Activated CD4-positive, alpha-beta T cell treated with anti-CD3 and anti-CD28 coated beads, Interleukin-2, Interleukin-6, amounts not matched to agents 100 ng/mL and 50 ng/mL, durations not matched to agents 16 hours and 8 hours (primary cell): ENCODE data around the gene OPA1.
A peak's percentile ranks its signal among the peaks of the same experiment; 100 is the strongest.
"Not testable (repeated sequence)": the region's sequence is repeated elsewhere in the genome, so short reads cannot be mapped to it uniquely, and the experiment has no call there.

Source experiments
- DNase-seq: peaks from one replicate; pipeline ENCODE4 v3.0.0-alpha.2; 2020

OPA1 gene

DNA sequence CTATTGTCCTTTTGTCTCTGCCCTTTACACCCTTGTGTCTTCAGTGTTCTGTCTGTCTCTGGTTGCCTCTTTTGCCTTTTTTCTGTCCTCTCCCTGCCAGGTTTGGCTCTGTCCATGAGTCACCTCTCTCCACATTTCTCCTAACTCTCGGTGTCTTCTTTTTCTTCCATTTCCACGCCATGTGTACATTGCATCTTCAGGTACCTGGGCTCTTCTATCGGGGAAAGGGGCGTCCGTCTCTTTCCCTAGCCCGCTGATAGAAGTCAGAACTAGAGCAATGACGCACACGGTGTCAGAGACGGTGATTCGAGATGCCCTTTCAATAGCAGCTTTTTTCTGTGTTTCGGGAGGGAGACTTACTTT, 641 bp downstream of the OPA1 start:
- DNase-seq: peak; percentile 66

DNA sequence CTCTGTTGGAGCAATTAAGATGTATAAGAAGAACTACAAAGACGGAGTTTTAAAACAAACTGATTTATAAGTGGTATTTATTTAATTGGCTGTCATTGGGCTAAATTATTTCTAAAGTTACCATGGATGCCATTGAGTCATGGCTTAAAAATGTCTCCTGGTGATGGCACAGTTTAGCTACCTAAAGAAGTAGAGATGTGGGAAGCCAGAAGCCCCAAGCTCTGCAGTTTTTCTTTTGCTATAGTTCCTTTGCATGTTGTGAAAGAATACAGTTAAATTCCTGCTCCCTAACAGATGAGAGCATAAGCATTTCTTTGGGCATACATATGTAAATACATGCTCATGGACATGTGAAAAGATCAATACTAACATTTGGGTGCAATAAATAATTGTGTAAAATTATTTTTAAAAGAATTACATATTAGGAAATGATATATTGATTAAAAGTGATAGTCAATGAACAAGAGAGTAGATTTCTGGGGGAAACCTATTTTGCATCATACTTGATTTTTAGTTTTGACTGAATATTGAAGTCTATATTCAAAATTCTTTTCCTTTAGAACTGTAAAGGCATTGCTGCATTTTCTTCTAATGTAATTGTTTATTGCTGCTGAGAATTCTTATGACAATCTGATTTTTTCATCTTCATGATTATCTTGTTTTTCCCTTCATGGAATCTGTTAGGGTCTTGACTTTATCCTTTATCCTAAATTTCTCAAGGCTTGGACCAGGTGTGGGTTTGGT, 2.1 kb downstream of the OPA1 start:
- DNase-seq: no peak

DNA sequence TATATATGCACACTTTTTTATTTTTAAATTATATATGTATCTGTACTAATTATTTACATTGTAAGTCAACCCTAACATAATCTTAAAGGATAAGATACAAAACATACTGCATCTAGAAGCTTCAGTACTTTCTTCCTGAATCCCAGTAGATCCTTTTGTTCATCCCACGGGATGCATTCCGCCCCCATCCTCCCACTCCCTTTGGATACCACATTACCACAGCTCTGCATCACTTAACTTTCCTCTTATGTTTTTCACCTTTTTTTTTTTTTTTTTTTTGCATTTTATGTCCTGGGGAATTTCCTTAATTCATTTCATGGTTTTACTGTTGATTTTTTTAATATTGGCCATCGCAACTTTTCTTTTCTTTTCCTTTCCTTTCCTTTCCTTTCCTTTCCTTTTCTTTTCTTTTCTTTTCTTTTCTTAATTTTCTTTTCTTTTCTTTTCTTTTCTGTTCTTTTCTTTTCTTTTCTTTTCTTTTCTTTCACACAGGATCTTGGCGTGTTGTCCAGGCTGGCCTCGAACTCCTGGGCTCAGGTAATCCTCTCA, 3.0 kb downstream of the OPA1 start:
- DNase-seq: no peak

DNA sequence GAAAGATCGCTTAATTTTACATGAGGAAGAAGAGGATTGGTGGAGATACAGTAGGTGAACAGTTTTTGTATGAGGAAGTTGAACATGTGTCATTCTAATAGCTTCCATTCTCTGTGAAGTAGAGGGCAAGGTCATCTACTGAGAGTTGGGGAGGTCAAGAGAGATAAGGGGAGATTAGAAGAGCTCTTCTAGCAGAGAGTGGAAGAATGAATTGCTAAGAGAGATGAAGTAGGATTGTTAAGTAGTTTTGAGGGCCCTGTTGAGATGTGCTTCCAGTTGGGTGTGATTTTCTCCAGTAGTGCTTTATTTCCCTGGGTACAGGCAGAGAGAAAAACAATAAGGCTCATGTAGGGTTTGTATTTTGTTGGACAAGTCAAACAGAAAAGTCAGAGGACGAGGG, 5.2 kb downstream of the OPA1 start:
- no peak for DNase-seq

DNA sequence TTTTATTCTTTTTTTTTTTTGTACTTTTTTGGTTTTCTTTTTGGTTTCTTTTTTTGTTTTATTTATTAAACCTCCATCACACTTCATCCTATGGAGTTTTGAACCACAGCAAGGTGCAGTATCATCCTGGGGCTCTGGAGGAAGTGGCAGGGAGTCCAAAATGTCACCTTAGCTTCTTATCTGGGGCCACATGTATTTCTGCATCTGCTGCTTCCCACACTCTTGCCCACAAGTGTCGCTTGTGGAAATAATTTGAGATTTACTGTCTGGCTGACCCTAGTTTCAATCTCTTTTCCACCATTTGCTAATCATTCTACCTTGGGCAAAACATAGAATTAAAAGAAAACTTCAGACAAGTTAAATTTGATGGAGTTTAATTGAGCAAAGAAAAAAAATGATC, 6.4 kb downstream of the OPA1 start:
- no peak for DNase-seq

DNA sequence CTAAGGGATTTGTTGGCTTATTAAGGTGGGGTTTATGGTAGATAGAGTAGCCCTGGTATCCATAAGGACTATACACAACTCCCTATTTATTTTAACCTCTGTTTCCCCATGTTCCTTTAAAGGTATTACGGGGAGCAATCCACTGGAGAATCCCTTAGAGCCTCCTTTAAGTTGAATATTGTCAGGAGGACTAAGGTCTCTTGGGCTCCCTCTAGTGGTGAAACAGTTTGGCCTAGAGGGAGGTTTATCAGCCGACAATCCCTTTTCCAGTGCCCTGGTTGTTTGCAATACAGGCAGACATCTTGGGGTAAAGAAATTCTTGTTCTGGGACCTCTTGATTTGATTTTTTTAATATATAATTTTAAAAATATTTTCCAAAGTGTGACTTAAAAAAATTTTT, 12.9 kb downstream of the OPA1 start:
- DNase-seq: peak; percentile 76

DNA sequence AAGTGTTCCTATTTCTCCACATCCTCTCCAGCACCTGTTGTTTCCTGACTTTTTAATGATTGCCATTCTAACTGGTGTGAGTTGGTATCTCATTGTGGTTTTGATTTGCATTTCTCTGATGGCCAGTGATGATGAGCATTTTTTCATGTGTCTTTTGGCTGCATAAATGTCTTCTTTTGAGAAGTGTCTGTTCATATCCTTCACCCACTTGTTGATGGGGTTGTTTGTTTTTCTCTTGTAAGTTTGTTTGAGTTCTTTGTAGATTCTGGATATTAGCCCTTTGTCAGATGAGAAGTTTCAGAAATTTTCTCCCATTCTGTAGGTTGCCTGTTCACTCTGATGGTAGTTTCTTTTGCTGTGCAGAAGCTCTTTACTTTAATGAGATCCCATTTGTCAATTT, 13.9 kb downstream of the OPA1 start:
- DNase-seq: not testable (repeated sequence)

DNA sequence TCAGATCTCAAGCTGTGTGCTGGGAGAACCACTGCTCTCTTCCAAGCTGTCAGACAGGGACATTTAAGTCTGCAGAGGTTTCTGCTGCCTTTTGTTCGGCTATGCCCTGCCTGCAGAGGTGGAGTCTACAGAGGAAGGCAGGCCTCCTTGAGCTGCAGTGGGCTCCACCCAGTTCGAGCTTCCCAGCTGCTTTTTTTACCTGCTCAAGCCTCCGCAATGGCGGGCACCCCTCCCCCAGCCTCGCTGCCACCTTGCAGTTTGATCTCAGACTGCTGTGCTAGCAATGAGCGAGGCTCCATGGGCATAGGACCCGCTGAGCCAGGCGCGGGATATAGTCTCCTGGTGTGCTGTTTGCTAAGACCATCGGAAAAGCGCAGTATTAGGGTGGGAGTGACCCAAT, 17.5 kb downstream of the OPA1 start:
- not testable (repeated sequence) for DNase-seq

DNA sequence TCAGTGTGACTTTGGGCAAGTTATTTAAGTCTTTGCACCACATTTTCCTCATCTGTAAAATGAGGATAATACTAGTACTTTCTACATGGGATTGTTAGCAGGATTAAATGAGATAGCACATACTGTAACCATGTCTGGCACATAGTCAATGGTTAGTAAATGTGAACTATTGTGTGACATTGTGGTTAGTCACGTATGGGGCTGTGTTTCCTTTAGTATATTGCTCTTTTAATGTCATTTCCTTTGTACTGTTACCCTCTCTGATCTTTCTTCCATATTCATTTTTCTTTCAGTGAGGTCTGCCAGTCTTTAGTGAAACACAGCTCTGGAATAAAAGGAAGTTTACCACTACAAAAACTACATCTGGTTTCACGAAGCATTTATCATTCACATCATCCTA, 21.4 kb downstream of the OPA1 start:
- DNase-seq: peak; percentile 21

DNA sequence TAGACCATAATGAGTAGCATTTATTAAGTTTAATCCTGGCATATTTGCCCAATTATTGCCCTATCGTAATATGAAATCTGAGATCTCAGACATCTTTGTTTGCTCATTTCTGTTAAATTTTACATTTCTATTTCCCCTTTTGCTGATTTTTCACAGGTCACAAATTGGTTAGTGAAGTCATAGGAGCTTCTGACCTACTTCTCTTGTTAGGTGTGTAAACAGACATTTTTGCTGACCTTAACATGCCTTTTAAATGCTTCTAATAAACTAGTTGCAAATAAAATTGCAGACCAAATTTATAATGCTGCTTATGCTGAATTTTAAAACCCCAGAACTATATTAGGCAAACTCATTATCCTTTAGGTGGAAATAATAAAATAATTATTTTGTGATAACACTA, 24.6 kb downstream of the OPA1 start:
- DNase-seq: no peak

DNA sequence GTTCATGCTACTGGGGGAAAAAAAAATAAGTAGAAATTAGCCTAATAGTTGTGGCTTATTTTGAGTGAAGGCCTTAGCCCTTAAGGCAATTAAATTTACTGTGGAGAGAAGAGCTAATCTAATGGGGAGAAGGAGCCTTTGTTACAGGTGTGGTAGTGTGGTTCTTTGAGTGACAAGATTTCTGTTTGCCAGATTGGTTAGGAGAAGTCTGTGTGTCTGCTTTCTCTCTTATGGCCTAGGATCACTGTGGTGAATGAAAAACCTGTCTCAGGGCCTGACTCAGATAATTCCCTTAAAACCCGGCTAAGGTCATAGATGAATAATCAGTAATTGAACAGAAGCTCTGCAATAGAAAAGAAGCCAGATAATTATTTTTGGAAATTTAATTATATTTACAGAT, 27.0 kb downstream of the OPA1 start:
- peak; percentile 69 for DNase-seq

DNA sequence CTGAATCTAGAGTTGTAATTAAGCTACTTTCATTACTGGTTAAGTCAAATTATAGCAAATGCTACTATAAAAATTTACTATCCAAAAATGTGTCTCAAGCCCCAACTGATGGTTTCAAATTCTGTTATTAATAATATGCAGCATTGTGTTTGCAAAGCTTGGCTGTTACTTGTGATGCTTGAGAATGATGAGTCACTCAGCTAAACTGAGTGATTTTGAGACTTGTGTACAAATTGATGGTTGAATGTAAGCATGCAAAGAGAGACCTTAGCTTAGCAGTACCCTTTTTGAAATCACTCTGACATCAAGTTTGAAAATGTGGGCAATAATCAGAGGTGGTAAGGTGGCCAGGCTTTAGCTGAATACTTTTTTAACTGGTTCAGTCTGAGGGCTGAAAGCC, 27.6 kb downstream of the OPA1 start:
- peak; percentile 80 for DNase-seq

DNA sequence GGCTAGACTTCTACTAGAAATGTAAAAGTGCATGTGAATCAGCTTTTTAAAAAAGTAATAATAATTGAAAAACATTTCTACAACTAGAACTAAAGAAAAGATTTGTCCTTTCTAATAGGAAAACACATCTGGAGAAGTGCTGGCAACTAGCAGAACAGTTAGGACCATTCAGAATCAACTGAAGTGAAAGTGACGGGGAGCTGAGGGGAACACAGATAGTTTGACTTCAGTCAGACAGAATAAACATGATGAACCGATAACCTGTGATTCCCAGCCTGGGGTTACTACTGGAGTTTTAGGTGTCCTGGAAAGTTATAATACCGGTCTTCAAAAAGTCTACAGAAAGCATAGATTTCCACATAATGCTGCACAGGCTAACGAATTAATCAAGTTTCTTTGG, 28.1 kb downstream of the OPA1 start:
- peak; percentile 34 for DNase-seq

DNA sequence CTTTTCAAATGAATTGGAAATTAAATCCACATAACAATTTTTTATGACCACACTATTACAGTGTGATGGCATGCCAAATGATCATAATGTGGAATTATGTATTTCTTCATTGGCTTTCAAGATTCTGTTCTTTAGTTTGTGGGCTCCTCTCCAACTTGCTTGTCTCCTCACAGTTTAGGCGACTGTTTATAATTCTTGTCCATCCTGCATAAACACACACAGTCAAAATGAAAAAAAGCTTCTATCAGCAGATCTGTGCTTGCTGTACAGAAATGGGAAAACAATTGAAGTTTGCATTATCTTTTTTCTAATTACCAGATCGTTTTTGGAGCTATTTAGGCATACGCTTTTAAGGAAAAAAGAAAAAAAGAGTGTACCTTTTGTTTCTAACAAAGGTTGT, 37.0 kb downstream of the OPA1 start:
- no peak for DNase-seq

DNA sequence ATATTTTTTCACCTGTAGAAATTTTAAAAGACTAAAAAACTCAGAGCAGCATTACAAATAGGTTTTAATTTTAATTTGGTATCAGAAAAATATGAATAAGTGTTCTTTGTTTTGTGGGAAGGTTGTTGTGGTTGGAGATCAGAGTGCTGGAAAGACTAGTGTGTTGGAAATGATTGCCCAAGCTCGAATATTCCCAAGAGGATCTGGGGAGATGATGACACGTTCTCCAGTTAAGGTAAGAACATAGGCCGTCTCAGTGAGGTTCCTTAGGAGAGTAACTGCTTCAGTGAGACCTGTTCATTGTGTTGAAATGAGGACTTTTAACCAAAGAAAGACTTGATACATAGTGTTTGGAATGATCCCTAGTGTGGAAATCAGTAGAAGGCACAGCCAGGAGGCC, 44.8 kb downstream of the OPA1 start:
- no peak for DNase-seq

DNA sequence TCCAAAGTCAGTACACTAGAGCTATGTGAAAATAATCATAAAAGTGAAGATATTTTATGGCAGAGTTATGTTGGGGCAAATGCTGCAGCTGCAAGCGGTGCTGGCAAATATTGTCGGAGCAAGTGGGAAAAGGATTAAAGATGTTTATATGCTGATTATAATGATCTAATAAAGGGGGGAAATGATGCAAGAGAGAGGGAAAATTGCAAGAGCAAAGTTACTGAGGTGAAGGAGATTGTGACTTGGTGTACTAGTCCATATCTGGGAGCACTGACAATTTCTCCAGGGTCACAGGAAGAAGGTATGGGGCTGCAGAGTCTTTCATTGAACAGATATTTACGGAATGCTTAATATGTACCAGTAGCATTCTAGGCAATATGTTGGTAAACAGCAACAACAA, 45.8 kb downstream of the OPA1 start:
- DNase-seq: no peak

DNA sequence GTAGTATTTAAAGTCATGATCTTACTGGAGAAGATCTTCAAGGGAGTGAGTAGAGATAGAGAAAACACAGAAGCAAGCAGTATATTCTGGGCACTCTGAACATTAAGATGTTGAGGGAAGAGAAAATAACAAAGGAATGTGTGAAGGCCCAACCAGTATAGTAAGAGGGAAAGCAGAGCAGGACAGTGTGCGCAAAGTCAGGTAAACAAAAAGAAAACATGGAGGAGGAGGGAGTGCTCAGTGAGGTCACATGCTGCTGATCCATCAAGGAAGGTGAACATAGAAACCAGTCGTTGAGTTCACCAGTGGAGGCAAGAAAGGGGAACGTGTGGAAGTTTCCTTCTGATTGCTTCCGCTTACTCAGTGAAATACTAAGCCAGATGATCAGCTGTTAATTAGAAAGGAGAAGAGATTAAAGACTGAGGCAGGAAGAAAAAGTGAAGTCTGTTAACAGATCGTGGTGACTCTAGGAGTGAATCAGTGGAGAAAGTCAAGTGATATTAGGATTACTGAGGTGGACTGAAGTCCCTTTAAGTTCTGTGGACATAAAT, 47.2 kb downstream of the OPA1 start:
- no peak for DNase-seq

DNA sequence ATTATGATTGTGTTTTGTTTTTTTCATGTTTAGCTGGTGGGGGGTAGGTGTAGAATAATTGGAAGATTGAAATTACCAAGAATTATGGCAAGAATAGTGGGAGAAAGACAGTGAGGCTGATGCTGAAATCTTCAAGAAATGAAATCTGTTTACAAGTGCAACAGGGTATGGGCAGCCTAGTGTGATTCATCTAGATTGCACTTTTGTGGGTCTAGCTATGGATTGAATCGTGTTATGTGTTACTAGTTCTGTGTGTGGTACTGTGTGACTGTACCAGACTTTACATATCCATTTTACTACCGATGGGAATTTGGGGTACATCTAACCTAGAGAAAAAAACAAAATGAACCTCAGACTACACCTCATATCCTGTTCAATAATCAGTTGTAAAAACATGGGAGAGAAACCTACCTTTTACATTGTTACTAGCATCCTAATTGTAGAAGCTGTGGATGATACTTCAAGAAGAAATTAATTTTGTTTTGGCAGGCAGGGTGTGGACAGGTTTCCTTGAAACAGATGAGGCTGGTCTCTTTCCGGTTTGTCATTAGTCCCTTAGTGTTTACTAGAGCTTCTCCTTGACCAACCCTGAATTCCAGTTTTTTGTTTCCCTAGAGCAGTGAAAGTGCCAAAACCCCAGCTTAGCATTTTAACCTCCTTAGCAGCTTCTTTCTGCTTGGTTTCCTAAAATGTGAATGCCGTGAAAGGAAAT, 47.9 kb downstream of the OPA1 start:
- no peak for DNase-seq

DNA sequence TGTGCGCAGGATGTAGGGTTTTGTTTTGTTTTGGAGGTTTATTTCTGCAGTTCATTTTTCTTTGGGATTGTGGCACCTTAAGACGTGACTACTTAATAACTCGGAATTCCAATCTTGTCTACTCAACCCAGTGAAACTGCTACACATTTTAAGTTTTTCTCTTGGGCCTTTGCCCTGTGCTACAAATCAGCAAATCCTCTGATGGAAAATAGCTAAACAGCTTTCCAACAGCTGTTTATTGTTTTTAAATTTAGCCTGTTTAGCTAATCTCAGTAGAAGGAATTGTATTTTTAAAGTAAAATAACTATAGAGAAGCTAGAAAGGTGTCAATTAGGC, 48.4 kb downstream of the OPA1 start:
- DNase-seq: no peak

DNA sequence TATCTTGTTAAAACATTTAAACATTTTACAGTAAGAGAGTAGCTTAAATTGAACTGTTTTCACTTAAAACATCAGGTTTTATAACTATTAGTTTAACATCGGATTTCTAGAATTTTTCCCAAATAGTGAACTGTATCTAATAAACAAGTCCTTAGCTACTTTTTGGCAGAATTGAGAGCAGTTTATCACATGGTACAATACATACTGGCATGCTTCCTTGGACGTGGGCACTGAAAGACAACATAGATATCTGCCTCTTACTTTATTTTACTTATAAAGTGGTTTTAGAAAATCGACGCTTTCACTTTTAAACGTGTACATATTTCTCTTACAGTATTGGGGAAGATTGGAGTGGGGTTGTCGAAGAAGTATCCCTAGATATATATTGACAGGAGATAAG, 52.8 kb downstream of the OPA1 start:
- DNase-seq: no peak

DNA sequence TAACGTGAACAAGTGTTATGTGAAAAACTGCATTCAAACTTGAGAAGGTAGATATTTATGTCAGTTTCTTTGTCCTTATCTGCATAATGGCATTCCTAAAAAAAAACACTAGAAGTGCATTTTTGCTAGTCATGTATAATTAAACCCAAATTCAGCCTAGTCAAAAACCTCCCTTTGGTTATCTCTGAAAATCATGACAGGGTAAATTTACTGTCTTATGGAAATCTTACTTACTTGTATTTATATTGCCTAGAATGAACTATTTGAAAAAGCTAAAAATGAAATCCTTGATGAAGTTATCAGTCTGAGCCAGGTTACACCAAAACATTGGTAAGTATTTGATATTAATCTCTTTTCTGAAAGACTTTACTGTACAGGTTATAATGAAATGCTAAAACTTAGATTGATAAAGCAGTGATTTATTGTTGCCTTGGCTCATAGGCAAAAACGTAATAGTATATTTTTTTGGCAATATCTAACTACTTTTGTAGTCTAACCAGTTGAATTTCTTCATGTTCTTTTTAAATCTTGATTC, 55.6 kb downstream of the OPA1 start:
- no peak for DNase-seq

DNA sequence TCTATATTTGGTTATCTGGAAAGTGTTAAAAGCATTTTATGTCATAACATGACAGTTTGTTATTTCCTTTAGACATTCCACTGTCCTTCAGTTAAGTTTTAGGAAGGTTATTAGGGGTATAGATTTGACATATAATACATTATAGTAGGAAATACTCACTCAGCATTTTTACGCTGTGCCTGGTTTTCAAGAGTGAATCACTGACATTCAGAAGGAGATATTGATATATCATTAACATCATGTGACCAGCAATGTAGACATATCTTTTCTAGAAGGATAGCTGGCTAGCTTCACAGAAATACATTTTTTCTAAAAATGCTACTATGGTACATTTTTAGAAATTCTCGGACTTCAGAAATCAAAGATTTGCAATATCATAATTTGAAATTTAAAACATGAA, 57.6 kb downstream of the OPA1 start:
- no peak for DNase-seq

DNA sequence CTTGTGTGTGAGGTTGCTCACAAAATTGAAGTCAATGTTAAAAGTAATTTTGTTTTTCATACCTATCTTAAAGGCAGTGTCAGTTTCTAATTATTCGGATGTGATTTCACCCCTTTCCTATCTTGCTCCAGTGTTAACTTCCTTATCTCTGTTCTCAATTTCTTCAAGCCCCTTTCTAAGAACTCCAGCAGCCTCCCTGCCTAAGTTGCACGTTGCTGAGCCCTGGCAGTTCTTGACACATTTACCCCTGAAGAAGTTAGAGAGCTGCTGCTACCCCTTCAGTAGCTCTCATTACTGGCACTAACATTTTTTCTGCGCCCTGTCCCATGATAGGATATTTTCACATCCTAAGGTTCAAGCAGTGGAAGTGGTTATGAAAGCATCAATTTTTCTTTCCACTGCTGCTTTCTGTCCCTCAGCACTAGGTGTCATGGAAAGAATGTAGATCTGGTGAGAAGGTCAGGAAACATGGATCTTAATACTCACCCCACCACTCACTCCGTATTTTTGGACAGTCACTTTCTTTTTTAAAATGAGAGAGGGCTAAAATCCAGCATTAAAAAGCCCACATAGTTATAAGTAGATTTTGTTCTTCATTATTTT, 62.9 kb downstream of the OPA1 start:
- no peak for DNase-seq

DNA sequence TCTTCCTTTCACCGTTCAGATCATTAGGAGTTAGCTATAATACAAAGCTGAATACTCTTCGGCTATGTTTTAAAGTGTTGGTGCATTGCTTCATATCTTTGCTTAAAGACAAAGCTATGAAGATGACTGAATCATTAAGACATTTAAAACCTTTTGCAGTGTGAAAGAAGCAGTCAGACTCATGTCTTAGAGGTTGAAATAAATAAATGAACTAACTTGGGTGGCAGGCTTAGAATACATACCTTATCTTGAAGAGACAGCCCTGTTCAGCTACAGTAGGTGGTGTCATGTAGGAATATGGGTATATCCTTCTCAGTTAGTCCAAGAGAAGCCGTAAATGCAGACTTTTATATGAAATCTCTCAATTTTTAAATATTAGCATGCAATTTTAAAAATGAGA, 63.4 kb downstream of the OPA1 start:
- no peak for DNase-seq
